ENCODE results near the gene IKZF1.
"Not testable (repeated sequence)": the region's sequence is repeated elsewhere in the genome, so short reads cannot be mapped to it uniquely, and the experiment has no call there.

The IKZF1 gene

GRCh38 chr7:50335795-50336754, 31.6 kb downstream of the IKZF1 start:
- DNase-seq: peak; percentile 93

- DNase-seq: peak; percentile 62
Measured at GRCh38 chr7:50336894-50337703, 32.6 kb downstream of the IKZF1 start.

GRCh38 chr7:50339472-50339871, 35.0 kb downstream of the IKZF1 start:
- not testable (repeated sequence) for DNase-seq

GRCh38 chr7:50339990-50340500, 35.5 kb downstream of the IKZF1 start:
- peak; percentile 86 for DNase-seq

GRCh38 chr7:50341724-50342123, 37.2 kb downstream of the IKZF1 start:
- peak; percentile 57 for DNase-seq

GRCh38 chr7:50342616-50343114, 38.1 kb downstream of the IKZF1 start:
- DNase-seq: peak; percentile 72

GRCh38 chr7:50346545-50347497, 42.3 kb downstream of the IKZF1 start:
- peak; percentile 54 for DNase-seq

- DNase-seq: peak; percentile 77
Measured at GRCh38 chr7:50347693-50348092, 43.2 kb downstream of the IKZF1 start.

- no peak for DNase-seq
Measured at GRCh38 chr7:50348469-50349162, 44.1 kb downstream of the IKZF1 start.

- no peak for DNase-seq
Measured at GRCh38 chr7:50349399-50349798, 44.9 kb downstream of the IKZF1 start.

GRCh38 chr7:50349963-50350944, 45.7 kb downstream of the IKZF1 start:
- DNase-seq: peak; percentile 96

GRCh38 chr7:50351267-50351666, 46.8 kb downstream of the IKZF1 start:
- peak; percentile 73 for DNase-seq

GRCh38 chr7:50352282-50352681, 47.8 kb downstream of the IKZF1 start:
- DNase-seq: peak; percentile 89

GRCh38 chr7:50352751-50353150, 48.2 kb downstream of the IKZF1 start:
- DNase-seq: no peak

- peak; percentile 58 for DNase-seq
Measured at GRCh38 chr7:50353201-50353600, 48.7 kb downstream of the IKZF1 start.

- DNase-seq: no peak
Measured at GRCh38 chr7:50353894-50354595, 49.5 kb downstream of the IKZF1 start.

GRCh38 chr7:50355817-50356178, 51.3 kb downstream of the IKZF1 start:
- DNase-seq: no peak

- DNase-seq: no peak
Measured at GRCh38 chr7:50356212-50356944, 51.9 kb downstream of the IKZF1 start.

- no peak for DNase-seq
Measured at GRCh38 chr7:50356945-50357268, 52.4 kb downstream of the IKZF1 start.

Data from activated CD4-positive, alpha-beta T cell treated with anti-CD3 and anti-CD28 coated beads, Interleukin-2, Interleukin-6, amounts not matched to agents 100 ng/mL and 50 ng/mL, durations not matched to agents 16 hours and 8 hours (primary cell).